ENCODE measurements around the gene COL23A1. TPM values are rescaled to one million over a fixed set of nuclear protein-coding genes. Genes with fewer than 3 reads are reported as not detected.

COL23A1 gene
- total RNA-seq, 1 experiment from 2014 or later: 18.0 TPM

DNA sequence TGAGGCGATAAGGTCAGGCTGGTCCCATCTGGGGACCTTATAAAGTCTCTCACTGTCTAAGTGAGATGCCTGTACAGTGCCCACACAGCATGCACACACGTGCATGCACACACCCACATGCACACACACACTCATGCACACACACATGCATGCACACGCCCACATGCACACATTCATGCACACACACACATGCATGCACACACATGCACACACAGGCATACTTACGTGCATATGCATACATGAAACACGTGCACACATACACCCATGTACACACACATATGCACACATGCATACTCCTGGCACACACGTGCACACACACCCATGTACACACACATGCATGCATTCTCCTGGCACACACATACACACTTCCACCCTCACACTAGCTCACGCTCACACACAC, 12.2 kb downstream of the COL23A1 start:
- Histone ChIP-seq H3K4me3 (ENCODE audit: insufficient read depth, low read depth, low read length) (no peak overlapping the region), H3K27me3 (ENCODE audit: control insufficient read depth, insufficient read depth, low read length) (peaks cover 2% of the 10 kb centered on the region; the same call in 1 of the 2 replicates), H3K36me3 (replicated peaks; ENCODE audit: control insufficient read depth, insufficient read depth, low read length) (no peaks in the 10 kb centered on the region)
- DNase-seq: no peak

DNA sequence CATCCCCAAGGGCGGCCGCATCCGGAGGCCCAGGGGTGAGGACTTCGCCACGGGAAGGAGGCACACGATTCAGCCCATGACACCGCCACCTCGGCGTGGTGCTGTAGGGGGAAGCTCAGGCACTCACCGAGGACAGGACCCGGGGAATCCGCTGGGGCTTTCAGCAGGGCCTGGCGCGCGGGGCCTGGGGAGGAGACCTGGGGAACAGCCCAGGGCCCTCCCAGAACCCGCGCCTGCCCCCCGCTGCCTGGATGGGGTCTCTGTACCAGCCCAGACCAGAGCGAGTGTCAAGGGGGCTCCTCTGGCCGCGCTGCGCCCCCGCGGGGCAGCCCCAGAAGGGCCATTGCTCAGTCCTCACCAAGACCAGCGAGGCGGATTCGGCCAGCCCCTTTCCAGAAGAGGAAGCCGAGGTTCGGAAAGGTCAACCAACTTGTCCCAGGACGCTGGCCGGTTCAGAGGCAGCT, 12.8 kb downstream of the COL23A1 start:
- H3K27me3 ChIP-seq (ENCODE audit: control insufficient read depth, insufficient read depth, low read length): peaks cover 2% of the 10 kb centered on the region; the same call in 1 of the 2 replicates
- no peaks in the 10 kb centered on the region for H3K36me3 ChIP-seq (replicated peaks; ENCODE audit: control insufficient read depth, insufficient read depth, low read length)
- DNase-seq: peak; percentile 90
- H3K4me3 ChIP-seq (ENCODE audit: insufficient read depth, low read depth, low read length): peak overlapping the region; percentile 58

DNA sequence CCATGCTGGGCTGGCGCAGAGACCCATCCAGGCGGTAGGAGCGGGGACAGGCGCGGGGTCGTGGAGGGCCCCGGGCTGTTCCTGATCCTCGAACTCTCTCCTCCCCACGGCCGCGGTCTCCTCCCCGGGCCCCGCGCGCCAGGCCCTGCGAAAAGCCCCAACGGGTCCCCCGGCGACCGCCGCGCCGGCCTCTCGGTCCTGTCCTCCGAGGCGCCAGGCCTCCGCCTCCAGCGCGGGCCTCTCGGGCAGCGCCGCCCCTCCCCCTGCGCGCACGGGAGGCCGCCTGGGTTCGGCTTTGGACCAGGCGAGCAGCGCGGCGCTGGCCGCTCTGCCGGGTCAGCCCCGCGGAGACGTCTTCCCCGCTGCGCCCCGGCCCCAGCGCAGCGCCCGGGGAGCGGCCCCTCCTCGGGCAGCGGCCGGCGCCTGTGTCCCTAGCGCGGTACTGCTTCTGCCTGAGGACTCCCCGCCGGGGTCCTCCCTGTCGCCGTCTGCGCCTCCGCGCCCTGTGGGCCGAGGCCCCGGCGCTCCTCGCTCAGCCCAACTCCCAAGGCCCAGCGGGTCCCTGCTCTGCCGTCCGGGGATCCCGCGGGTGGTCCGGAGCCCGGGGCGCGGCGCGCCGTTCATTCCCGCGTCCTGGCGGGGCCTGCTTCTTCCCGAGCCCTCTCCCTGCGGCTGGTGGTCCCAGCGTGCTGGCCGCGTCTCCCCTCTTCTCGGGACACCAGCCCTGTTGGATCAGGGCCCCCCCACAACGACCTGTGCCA, 13.4 kb downstream of the COL23A1 start:
- peak; percentile 92 for DNase-seq
- H3K27me3 ChIP-seq (ENCODE audit: control insufficient read depth, insufficient read depth, low read length): peaks cover 2% of the 10 kb centered on the region; the same call in 1 of the 2 replicates
- H3K36me3 ChIP-seq (replicated peaks; ENCODE audit: control insufficient read depth, insufficient read depth, low read length): no peaks in the 10 kb centered on the region
- peak overlapping the region; percentile 58 for H3K4me3 ChIP-seq (ENCODE audit: insufficient read depth, low read depth, low read length)

DNA sequence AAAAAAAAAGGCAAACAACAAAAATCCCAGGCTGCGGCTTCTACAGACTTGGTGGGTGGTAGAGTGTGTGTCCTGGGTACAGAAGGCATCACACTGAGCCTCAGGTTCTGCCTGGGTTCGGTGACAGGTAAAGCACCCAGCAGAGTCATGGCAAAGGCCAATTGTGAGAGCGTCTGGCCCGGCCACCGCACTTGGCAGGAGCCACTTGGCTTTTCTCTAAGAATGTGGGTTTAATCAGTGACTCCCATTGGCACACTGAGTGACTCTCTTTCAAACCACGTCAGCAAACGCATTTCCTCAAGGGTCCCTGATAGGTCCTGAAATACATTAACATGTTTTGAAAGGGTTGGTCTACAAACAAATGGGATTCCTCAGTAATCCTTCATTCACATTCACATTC, 17.0 kb downstream of the COL23A1 start:
- no peak overlapping the region for H3K4me3 ChIP-seq (ENCODE audit: insufficient read depth, low read depth, low read length)
- H3K36me3 ChIP-seq (replicated peaks; ENCODE audit: control insufficient read depth, insufficient read depth, low read length): no peaks in the 10 kb centered on the region
- H3K27me3 ChIP-seq (ENCODE audit: control insufficient read depth, insufficient read depth, low read length): peaks cover 2% of the 10 kb centered on the region; the same call in 1 of the 2 replicates
- no peak for DNase-seq

DNA sequence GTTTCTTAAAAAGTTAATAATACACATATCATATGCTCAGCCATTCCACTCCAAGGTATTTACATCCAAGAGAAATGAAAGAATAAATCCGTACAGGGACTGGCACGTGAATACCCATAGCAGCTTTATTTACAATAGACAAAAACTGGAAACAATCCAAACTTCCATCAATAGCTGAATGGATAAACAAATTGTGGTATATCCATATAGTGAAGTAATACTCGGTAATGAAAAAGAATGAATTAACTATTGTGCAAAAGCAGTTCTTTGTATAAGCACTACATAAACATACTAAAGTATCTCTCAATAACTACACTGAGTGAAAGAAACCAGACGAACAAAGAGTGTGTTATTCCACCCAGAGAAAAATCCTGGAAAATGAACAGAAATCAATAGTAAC, 17.6 kb downstream of the COL23A1 start:
- no peaks in the 10 kb centered on the region for H3K36me3 ChIP-seq (replicated peaks; ENCODE audit: control insufficient read depth, insufficient read depth, low read length)
- no peak for DNase-seq
- no peak overlapping the region for H3K4me3 ChIP-seq (ENCODE audit: insufficient read depth, low read depth, low read length)
- H3K27me3 ChIP-seq (ENCODE audit: control insufficient read depth, insufficient read depth, low read length): peaks cover 2% of the 10 kb centered on the region; the same call in 1 of the 2 replicates

DNA sequence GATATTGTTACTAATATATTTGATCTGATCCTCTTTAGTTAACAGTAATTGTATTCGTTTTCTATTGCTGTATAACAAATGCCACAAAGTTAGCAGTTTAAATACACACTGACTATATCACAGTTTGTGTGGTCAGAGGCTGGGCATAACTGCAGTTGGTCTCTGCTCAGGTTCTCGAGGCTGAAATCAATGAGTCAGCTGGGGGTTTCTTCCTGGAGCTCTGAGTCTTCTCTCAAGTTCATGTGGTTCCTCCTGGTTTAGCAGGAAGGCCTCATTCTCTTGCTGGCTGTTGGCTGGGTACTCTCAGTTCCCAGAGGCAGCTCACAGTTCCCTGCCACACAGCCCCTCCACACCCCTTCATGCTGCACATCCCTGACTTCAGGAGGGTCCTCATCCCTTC, 20.7 kb downstream of the COL23A1 start:
- no peak for DNase-seq

DNA sequence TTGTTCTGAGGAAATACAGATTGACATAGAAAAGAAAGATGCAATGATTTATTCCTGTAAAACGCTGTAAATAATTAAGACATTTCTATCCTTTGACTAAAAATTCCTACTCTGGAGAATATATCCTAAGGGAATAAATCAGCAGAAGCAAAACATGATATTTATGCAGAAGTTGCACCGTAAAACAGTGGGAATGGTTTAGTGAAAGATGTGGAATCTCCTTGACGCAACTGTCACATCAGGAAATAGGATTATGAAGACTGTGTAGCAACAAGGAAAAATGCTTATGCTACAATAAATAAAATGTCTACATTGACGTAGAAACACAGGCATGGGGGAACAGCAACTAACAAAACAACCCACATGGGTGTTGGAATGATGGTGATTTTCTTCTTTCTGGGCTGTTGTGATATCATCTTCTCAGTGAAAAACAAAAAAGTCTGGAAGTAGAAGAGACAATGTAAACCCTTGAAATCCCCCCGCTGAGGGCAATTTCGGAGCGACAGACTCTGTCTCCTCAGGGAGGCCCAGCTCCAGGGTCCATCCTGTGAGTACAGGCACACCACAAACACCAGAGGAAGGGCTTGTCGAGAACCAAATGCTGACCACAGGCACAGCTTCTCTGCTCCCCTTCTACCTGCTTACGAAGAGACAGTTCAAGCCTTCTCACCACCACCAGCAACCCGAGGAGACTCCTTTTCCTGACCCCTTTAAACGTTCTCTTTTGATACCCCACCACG, 25.2 kb downstream of the COL23A1 start:
- no peak for DNase-seq
- Histone ChIP-seq H3K4me3 (ENCODE audit: insufficient read depth, low read depth, low read length) (no peak overlapping the region), H3K36me3 (replicated peaks; ENCODE audit: control insufficient read depth, insufficient read depth, low read length) (no peaks in the 10 kb centered on the region), H3K27me3 (ENCODE audit: control insufficient read depth, insufficient read depth, low read length) (no peaks in the 10 kb centered on the region; the same call in 1 of the 2 replicates)

More for the DNA sequence above, 20.7 kb downstream of the COL23A1 start:
- Histone ChIP-seq H3K27me3 (ENCODE audit: control insufficient read depth, insufficient read depth, low read length) (no peaks in the 10 kb centered on the region; the same call in 1 of the 2 replicates), H3K36me3 (replicated peaks; ENCODE audit: control insufficient read depth, insufficient read depth, low read length) (no peaks in the 10 kb centered on the region), H3K4me3 (ENCODE audit: insufficient read depth, low read depth, low read length) (no peak overlapping the region)

DNA sequence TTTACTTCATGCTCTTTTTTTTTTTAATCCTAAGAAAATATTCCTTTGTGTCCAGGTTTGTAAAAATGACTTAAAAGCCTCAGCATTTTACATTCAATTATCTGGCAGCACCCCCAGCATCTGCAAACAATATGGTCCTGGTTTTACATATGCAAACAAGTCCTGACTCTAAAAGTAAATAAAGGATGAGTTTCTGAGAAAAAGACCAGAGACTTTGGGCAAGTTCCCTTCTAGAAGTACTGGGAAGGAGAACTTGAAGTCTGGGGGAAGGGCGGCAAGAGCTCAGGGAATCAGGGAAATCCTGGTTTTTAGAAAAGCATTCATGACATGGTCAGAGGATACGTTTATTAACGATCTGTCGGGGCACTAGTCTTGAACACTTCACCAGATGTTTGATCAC, 25.8 kb downstream of the COL23A1 start:
- Histone ChIP-seq H3K27me3 (ENCODE audit: control insufficient read depth, insufficient read depth, low read length) (no peaks in the 10 kb centered on the region; the same call in 1 of the 2 replicates), H3K36me3 (replicated peaks; ENCODE audit: control insufficient read depth, insufficient read depth, low read length) (no peaks in the 10 kb centered on the region), H3K4me3 (ENCODE audit: insufficient read depth, low read depth, low read length) (no peak overlapping the region)
- DNase-seq: peak; percentile 58

DNA sequence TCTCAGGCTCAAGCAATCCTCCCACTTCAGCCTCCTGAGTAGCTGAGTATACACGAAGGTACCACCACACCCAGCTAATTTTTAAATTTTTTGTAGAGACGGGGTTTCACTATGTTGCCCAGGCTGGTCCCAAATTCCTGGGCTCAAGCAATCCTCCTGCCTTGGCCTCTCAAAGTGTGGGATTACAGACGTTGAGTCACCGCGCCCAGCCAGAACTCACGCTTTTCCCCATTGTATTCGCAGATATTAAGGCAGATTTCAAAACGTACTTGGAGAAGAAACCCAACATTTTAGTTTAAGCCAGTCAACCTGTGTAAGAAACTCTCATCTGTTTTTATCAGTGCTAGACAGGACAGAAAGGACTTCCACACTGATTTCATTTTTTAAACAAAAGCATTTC, 26.6 kb downstream of the COL23A1 start:
- H3K4me3 ChIP-seq (ENCODE audit: insufficient read depth, low read depth, low read length): no peak overlapping the region
- no peaks in the 10 kb centered on the region; the same call in 1 of the 2 replicates for H3K27me3 ChIP-seq (ENCODE audit: control insufficient read depth, insufficient read depth, low read length)
- no peak for DNase-seq
- no peaks in the 10 kb centered on the region for H3K36me3 ChIP-seq (replicated peaks; ENCODE audit: control insufficient read depth, insufficient read depth, low read length)

DNA sequence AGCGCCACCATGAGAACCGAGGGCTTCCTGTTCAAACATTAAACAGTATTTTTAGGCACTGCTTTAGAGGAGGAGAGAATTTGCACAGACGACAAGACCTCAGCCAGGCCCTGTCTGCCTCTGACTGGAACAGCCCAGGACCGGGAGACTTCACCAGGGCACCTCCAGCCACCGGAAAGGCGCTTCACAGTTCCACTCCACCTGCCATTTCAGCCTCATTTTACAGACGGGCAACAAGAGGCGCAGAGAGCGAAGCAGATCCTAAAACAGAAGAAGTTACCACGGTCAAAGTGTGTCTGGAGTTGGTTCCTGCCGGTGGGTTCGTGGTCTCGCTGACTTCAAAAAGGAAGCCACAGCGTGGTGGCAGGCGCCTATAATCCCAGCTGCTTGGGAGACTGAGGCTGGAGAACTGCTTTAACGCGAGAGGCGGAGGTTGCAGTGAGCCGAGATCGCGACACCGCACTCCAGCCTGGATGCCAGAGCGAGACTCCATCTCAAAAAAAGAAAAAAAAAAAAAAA, 28.4 kb downstream of the COL23A1 start:
- no peaks in the 10 kb centered on the region for H3K36me3 ChIP-seq (replicated peaks; ENCODE audit: control insufficient read depth, insufficient read depth, low read length)
- no peaks in the 10 kb centered on the region; the same call in 1 of the 2 replicates for H3K27me3 ChIP-seq (ENCODE audit: control insufficient read depth, insufficient read depth, low read length)
- no peak for DNase-seq
- H3K4me3 ChIP-seq (ENCODE audit: insufficient read depth, low read depth, low read length): no peak overlapping the region

DNA sequence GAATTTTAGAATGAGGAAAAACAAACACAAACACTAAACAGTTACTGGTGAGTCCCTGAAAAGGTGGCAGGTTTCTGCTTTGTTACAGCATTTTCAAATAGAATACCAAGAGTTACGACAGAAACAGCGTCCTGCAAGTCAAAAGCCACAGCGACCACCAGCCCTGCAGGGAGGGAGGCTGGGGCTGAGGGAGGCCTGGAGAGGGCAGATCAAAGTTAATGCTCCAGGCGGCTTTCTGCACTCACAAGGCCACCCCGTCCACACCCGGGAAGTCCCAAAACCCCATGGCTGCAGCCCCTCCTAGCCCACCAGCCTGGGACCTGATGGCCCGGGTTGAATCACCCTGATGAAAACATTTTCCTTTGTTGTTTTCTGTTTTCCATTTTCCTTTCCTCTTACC, 29.3 kb downstream of the COL23A1 start:
- Histone ChIP-seq H3K4me3 (ENCODE audit: insufficient read depth, low read depth, low read length) (no peak overlapping the region), H3K27me3 (ENCODE audit: control insufficient read depth, insufficient read depth, low read length) (no peaks in the 10 kb centered on the region; the same call in 1 of the 2 replicates), H3K36me3 (replicated peaks; ENCODE audit: control insufficient read depth, insufficient read depth, low read length) (no peaks in the 10 kb centered on the region)
- peak; percentile 59 for DNase-seq

DNA sequence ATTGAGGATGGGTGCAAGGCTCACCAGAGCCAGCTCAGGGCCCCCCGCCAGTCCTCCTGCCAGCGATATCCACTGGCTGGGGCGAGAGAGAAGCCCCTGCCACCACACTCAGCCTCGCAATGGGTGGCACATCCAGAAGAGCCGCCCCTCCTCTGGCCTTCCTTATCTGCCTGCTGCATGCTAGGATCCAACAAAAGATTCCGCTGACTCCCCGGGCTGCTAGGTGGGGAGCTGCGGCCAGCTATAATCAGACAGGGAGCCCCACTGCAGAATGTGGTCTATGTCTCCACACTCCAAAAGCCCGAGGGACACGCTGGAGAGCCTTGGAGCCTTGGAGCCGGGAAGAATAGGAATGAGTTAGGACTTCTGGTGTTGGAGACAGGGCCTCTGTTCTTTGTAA, 32.8 kb downstream of the COL23A1 start:
- H3K36me3 ChIP-seq (replicated peaks; ENCODE audit: control insufficient read depth, insufficient read depth, low read length): no peaks in the 10 kb centered on the region
- DNase-seq: no peak
- H3K27me3 ChIP-seq (ENCODE audit: control insufficient read depth, insufficient read depth, low read length): no peaks in the 10 kb centered on the region
- H3K4me3 ChIP-seq (ENCODE audit: insufficient read depth, low read depth, low read length): no peak overlapping the region

DNA sequence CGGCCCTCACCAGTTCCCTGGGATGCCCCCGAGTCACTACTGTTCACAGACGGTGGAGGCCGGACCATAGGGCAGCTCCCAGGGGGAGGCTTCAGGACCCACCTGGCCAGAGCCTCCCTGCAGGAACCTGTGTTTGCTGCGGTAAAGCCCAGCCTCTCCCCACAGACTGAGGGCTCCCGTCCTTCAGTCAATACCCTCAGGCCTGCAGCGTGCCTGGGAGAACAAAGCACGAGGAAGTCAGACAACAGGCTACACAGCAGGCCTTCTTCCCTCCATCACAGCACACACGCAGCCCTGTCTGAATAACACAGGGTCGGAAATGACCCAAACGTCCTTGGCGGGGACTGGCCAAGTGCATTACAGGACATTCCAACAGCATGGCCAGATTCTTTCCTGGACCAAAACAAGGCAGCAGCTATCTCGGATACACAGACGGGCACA, 34.4 kb downstream of the COL23A1 start:
- Histone ChIP-seq H3K4me3 (ENCODE audit: insufficient read depth, low read depth, low read length) (no peak overlapping the region), H3K27me3 (ENCODE audit: control insufficient read depth, insufficient read depth, low read length) (no peaks in the 10 kb centered on the region), H3K36me3 (replicated peaks; ENCODE audit: control insufficient read depth, insufficient read depth, low read length) (no peaks in the 10 kb centered on the region)
- peak; percentile 85 for DNase-seq

DNA sequence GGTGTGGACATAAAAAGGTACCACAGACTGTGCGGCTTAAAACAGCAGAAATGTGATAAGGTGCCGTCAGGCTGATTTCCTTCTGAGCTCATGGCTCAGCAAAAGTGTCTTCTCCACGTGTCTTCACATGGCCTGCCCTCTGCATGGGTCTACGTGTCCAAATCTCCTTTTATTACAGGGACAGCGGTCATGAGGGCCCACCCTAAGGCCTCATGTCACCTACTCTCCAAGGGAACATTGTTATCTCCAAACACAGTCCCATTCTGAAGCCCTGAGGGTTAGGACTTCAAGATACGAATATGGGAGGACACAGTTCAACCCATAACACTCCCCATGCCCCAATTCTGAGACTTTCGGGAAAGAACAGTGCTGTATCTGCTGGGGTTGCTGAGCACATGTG, 35.2 kb downstream of the COL23A1 start:
- no peaks in the 10 kb centered on the region for H3K36me3 ChIP-seq (replicated peaks; ENCODE audit: control insufficient read depth, insufficient read depth, low read length)
- no peaks in the 10 kb centered on the region for H3K27me3 ChIP-seq (ENCODE audit: control insufficient read depth, insufficient read depth, low read length)
- no peak overlapping the region for H3K4me3 ChIP-seq (ENCODE audit: insufficient read depth, low read depth, low read length)
- DNase-seq: no peak

DNA sequence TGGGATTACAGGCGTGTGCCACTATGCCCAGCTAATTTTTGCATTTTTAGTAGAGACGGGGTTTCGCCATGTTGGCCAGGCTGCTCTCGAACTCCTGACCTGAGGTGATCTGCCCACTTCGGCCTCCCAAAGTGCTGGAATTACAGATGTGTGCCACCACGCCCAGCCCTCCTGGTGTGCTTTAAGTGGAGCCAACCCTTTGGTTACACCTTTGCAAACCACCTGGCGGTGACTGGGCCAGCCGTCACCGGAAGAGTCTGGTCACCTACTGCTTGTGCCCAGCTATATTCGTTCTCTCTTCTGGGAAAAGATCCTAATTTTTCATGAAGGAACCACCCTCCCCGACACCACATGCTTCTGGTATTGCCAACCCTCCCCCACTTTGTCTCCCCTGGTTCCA, 35.9 kb downstream of the COL23A1 start:
- no peaks in the 10 kb centered on the region for H3K36me3 ChIP-seq (replicated peaks; ENCODE audit: control insufficient read depth, insufficient read depth, low read length)
- no peak for DNase-seq
- no peak overlapping the region for H3K4me3 ChIP-seq (ENCODE audit: insufficient read depth, low read depth, low read length)
- no peaks in the 10 kb centered on the region for H3K27me3 ChIP-seq (ENCODE audit: control insufficient read depth, insufficient read depth, low read length)
